SU-DHL-6 (cell line): ENCODE results near the gene NUFIP2.

Experiments used
- H2AFZ ChIP-seq: fragments of 200-600 bp; sonication (generic); 2 replicates; pipeline ENCODE4 v1.6.1; 2014; ENCODE audit warnings: low read depth, mild to moderate bottlenecking, moderate library complexity, mixed read lengths, antibody characterized with exemption, low read length; ENCODE audit not compliant: severe bottlenecking
- H3F3A ChIP-seq: fragments of 200-600 bp; shearing (Covaris generic); 2 replicates; pipeline ENCODE4 v1.6.0; 2016; ENCODE audit warnings: antibody characterized with exemption, mild to moderate bottlenecking; ENCODE audit not compliant: insufficient read depth
- H3K27ac ChIP-seq: fragments of 200-600 bp; sonication (generic); 2 replicates; pipeline ENCODE4 v1.5.1; 2016; ENCODE audit warnings: low read depth, mild to moderate bottlenecking, low read length, moderate library complexity, mixed read lengths
- H3K27me3 ChIP-seq: fragments of 200-600 bp; sonication (generic), shearing (Covaris generic); 2 replicates; pipeline ENCODE4 v1.6.0; 2014; ENCODE audit warnings: mild to moderate bottlenecking, low read length
- H3K36me3 ChIP-seq: fragments of 200-600 bp; sonication (generic); 2 replicates; pipeline ENCODE4 v1.6.1; 2014; ENCODE audit warnings: mild to moderate bottlenecking, low read length, mixed read lengths
- H3K4me2 ChIP-seq: fragments of 300-600, 200-600 bp; shearing (Covaris generic), sonication (generic); 2 replicates; pipeline ENCODE4 v1.6.0; 2014; ENCODE audit warnings: low read length, low read depth, mild to moderate bottlenecking; ENCODE audit not compliant: poor library complexity, severe bottlenecking
- H3K4me3 ChIP-seq: fragments of 200-600 bp; sonication (generic); 2 replicates; pipeline ENCODE4 v1.5.1; 2014; ENCODE audit warnings: antibody characterized with exemption, low read length, mild to moderate bottlenecking, mixed read lengths; ENCODE audit not compliant: insufficient read depth, poor library complexity, severe bottlenecking
- H3K79me2 ChIP-seq: fragments of 200-600 bp; sonication (generic); 2 replicates; pipeline ENCODE4 v1.6.1; 2014; ENCODE audit warnings: mild to moderate bottlenecking, low read length, moderate library complexity; ENCODE audit not compliant: insufficient read depth
- H3K9ac ChIP-seq: fragments of 200-600 bp; sonication (generic); 2 replicates; pipeline ENCODE4 v1.7.0; 2014; ENCODE audit warnings: mild to moderate bottlenecking, low read length
- H3K9me2 ChIP-seq: fragments of 200-600 bp; sonication (generic); replicated peaks from 2 replicates; pipeline ENCODE4 v1.6.1; 2014; ENCODE audit warnings: low read length; ENCODE audit not compliant: insufficient read depth
- H3K9me3 ChIP-seq: fragments of 200-600 bp; sonication (generic); 2 replicates; pipeline ENCODE4 v1.6.1; 2014; ENCODE audit warnings: low read length, mixed read lengths; ENCODE audit not compliant: insufficient read depth
- H4K20me1 ChIP-seq: fragments of 200-600 bp; sonication (generic); 2 replicates; pipeline ENCODE4 v1.6.1; 2014; ENCODE audit warnings: low read depth, mild to moderate bottlenecking, antibody characterized with exemption, low read length, moderate library complexity, mixed read lengths
- EZH2phosphoT487 ChIP-seq: fragments of 200-600 bp; sonication (generic), shearing (Covaris generic); conservative IDR thresholded peaks from 2 replicates; pipeline ENCODE4 v1.6.1; 2018; ENCODE audit warnings: mild to moderate bottlenecking, antibody characterized with exemption, low read length, moderate library complexity, mixed read lengths
- TF ChIP-seq, protein P1 (sequence below): fragments of 200-600 bp; sonication (generic); IDR thresholded peaks from one replicate; pipeline ENCODE4 v1.5.1; 2017; ENCODE audit warnings: antibody characterized with exemption, mild to moderate bottlenecking, low read length, moderate library complexity; ENCODE audit not compliant: insufficient read depth, poor library complexity, severe bottlenecking

Gene NUFIP2

DNA sequence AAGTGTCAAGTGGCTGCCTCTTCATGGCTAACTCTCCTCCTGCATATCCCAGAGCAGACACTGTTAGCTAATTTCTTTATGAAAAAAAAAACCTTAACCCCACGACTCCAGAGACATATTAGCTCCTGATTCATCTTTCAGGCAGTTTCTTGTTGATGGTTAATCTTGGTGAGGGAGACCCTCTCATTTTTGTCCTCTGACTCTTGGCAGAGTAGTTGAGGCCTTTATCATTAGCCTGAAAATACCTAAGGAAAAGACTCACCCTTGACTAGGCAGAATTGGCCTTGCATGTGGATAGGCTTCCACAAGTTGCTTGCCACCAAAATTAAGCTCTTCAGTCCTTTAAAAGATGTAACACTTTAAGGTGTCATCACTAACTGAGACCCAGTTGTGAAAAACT, 43.3 kb downstream of the NUFIP2 start:
- Histone ChIP-seq H3K79me2 (no peaks in the 10 kb centered on the region), H2AFZ (no peak overlapping the region), H3K27me3 (no peaks in the 10 kb centered on the region), H3K4me2 (no peak overlapping the region), H3K4me3 (no peak overlapping the region), H3K9me2 (no peaks in the 10 kb centered on the region), H4K20me1 (no peaks in the 10 kb centered on the region), H3F3A (peaks cover 28% of the 10 kb centered on the region), H3K36me3 (no peaks in the 10 kb centered on the region), H3K27ac (no peak overlapping the region), H3K9ac (no peak overlapping the region), H3K9me3 (no peaks in the 10 kb centered on the region)
- TF ChIP-seq, protein P1, sequence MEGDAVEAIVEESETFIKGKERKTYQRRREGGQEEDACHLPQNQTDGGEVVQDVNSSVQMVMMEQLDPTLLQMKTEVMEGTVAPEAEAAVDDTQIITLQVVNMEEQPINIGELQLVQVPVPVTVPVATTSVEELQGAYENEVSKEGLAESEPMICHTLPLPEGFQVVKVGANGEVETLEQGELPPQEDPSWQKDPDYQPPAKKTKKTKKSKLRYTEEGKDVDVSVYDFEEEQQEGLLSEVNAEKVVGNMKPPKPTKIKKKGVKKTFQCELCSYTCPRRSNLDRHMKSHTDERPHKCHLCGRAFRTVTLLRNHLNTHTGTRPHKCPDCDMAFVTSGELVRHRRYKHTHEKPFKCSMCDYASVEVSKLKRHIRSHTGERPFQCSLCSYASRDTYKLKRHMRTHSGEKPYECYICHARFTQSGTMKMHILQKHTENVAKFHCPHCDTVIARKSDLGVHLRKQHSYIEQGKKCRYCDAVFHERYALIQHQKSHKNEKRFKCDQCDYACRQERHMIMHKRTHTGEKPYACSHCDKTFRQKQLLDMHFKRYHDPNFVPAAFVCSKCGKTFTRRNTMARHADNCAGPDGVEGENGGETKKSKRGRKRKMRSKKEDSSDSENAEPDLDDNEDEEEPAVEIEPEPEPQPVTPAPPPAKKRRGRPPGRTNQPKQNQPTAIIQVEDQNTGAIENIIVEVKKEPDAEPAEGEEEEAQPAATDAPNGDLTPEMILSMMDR, result no peak
- no peak for TF ChIP-seq EZH2phosphoT487

DNA sequence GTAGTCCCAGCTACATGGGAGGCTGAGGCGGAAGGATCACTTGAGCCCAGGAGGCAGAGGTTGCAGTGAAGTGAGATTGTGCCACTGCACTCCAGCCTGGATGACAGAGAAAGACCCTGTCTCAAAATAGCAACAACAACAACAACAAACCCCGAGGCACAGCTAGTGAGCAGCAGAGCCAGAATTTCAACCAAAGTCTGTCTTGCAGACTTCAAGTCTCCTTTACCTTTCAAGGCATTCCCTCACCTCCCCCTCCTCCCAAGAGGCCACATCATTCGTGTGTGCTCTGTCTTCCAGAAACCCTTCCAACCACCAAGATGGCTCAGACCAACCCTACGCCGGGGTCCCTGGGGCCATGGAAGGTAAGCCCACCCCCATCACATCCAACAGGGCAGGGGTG, 45.1 kb downstream of the NUFIP2 start:
- Histone ChIP-seq H3K27ac (no peak overlapping the region), H3K4me2 (no peak overlapping the region), H3K79me2 (no peaks in the 10 kb centered on the region)

DNA sequence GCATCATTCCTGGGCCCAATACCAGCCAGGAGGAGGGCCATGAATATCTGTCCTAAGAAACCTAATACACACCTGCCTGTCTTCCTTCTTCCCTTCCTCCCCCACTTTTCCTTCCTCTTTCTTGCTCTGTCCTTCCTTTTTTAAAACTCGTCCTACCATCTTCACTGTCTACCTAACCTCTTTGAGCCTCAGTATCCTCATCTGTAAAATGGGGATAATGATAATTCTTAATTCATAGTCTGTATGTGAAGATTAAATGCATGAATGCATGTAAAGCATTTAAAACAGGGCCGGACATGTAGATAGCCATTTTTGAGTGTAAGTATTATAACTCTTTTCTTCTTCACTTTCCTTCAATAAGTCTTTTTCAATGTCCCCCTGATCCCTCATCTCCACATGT, 46.7 kb downstream of the NUFIP2 start:
- no peaks in the 10 kb centered on the region for H3K9me3 ChIP-seq
- no peaks in the 10 kb centered on the region for H3K9me2 ChIP-seq
- H3K79me2 ChIP-seq, result no peaks in the 10 kb centered on the region
- H2AFZ ChIP-seq, result no peak overlapping the region
- H3K9ac ChIP-seq, result no peak overlapping the region
- no peak overlapping the region for H3K4me3 ChIP-seq
- no peaks in the 10 kb centered on the region for H3K27me3 ChIP-seq
- no peak overlapping the region for H3K27ac ChIP-seq
- TF ChIP-seq EZH2phosphoT487, result no peak
- TF ChIP-seq, protein P1, result no peak
- H3K4me2 ChIP-seq, result no peak overlapping the region
- H3K36me3 ChIP-seq, result no peaks in the 10 kb centered on the region
- H3F3A ChIP-seq, result no peaks in the 10 kb centered on the region
- no peaks in the 10 kb centered on the region for H4K20me1 ChIP-seq

More for the DNA sequence above, 45.1 kb downstream of the NUFIP2 start:
- Histone ChIP-seq H3K36me3 (no peaks in the 10 kb centered on the region), H2AFZ (no peak overlapping the region), H3K9me3 (no peaks in the 10 kb centered on the region), H3K9me2 (no peaks in the 10 kb centered on the region), H3F3A (peaks cover 16% of the 10 kb centered on the region), H3K9ac (no peak overlapping the region), H3K27me3 (no peaks in the 10 kb centered on the region), H3K4me3 (no peak overlapping the region), H4K20me1 (no peaks in the 10 kb centered on the region)
- TF ChIP-seq EZH2phosphoT487, result no peak
- TF ChIP-seq, protein P1, result no peak
